HEK293 (cell line): ENCODE results near the gene CARS1.

Source experiments
- CTCF ChIA-PET: fragments of 350-600 bp; formaldehyde crosslinking; extraction: SDS; loops from one replicate; lab custom pipeline; 2021; ENCODE audit warnings: antibody characterized with exemption; lab: Yijun Ruan, JAX
- POLR2A ChIA-PET: fragments of 300-600 bp; formaldehyde crosslinking; extraction: SDS; loops from one replicate; lab custom pipeline; 2020; ENCODE audit warnings: antibody characterized with exemption, inconsistent platforms; lab: Yijun Ruan, JAX
- H3K27ac ChIP-seq: fragments of 200-500 bp; sonication (Bioruptor generic); 2 replicates; pipeline ENCODE4 v1.5.1; 2014; ENCODE audit warnings: low read depth, low read length, control low read depth, inconsistent platforms; ENCODE audit errors: extremely low read depth
- H3K36me3 ChIP-seq, 2 experiments: fragments of 200-500 bp in 1 of 2; sonication (Bioruptor generic) in 1 of 2; 1 replicate in 1 of 2; 2 replicates in 1 of 2; pipeline ENCODE4 v1.5.1; 2014 to 2017; ENCODE audit warnings: inconsistent platforms in 2 of 2, low read length in 2 of 2; ENCODE audit not compliant: control insufficient read depth in 2 of 2, insufficient read depth in 1 of 2
- H3K4me1 ChIP-seq: fragments of 200-500 bp; sonication (Bioruptor generic); 2 replicates; pipeline ENCODE4 v1.5.1; 2014; ENCODE audit warnings: mild to moderate bottlenecking, low read length, inconsistent platforms; ENCODE audit not compliant: control insufficient read depth, insufficient read depth
- H3K4me3 ChIP-seq: 2 replicates; pipeline ENCODE4 v1.5.1; 2011; ENCODE audit warnings: low read depth, mild to moderate bottlenecking, control low read depth, low read length, moderate library complexity
- H3K9me3 ChIP-seq: fragments of 200-500 bp; sonication (Bioruptor generic); 2 replicates; pipeline ENCODE4 v1.5.1; 2014; ENCODE audit warnings: low read depth, low read length, inconsistent platforms; ENCODE audit not compliant: control insufficient read depth, insufficient read depth
- BCL11A ChIP-seq: fragments of 450-650 bp; formaldehyde crosslinking; IDR thresholded peaks from 2 replicates; pipeline ENCODE4 v1.5.1; 2016; ENCODE audit warnings: low read depth, missing biosample characterization, missing genetic modification characterization
- KLF9 ChIP-seq: fragments of 450-650 bp; formaldehyde crosslinking; IDR thresholded peaks from 2 replicates; pipeline ENCODE4 v1.5.1; 2016; ENCODE audit warnings: missing biosample characterization, missing genetic modification characterization, low read depth
- MEIS1 ChIP-seq: sonication (generic); formaldehyde crosslinking; IDR thresholded peaks from 2 replicates; pipeline ENCODE4 v1.8.1; 2022; ENCODE audit warnings: missing genetic modification reagents, mild to moderate bottlenecking, borderline replicate concordance
- MYNN ChIP-seq: fragments of 450-650 bp; formaldehyde crosslinking; IDR thresholded peaks from 2 replicates; pipeline ENCODE4 v1.5.1; 2016; ENCODE audit warnings: missing biosample characterization, missing genetic modification characterization, borderline replicate concordance
- PRDM1 ChIP-seq: fragments of 450-650 bp; formaldehyde crosslinking; IDR thresholded peaks from 2 replicates; pipeline ENCODE4; 2016; ENCODE audit warnings: missing biosample characterization, missing genetic modification characterization
- YY2 ChIP-seq: fragments of 450-650 bp; formaldehyde crosslinking; IDR thresholded peaks from 2 replicates; pipeline ENCODE4 v1.5.1; 2016; ENCODE audit warnings: missing biosample characterization, missing genetic modification characterization
- ZEB2 ChIP-seq: fragments of 450-650 bp; formaldehyde crosslinking; IDR thresholded peaks from 2 replicates; pipeline ENCODE4 v1.5.1; 2016; ENCODE audit warnings: missing biosample characterization, missing genetic modification characterization
- ZNF138 ChIP-seq: fragments of 450-650 bp; formaldehyde crosslinking; IDR thresholded peaks from 2 replicates; pipeline ENCODE4 v1.5.1; 2016; ENCODE audit warnings: missing biosample characterization, missing genetic modification characterization, borderline replicate concordance
- ZNF174 ChIP-seq: fragments of 450-650 bp; formaldehyde crosslinking; IDR thresholded peaks from 2 replicates; pipeline ENCODE4 v1.5.0; 2017; ENCODE audit warnings: missing biosample characterization, mild to moderate bottlenecking, missing genetic modification characterization
- ZNF274 ChIP-seq, 2 experiments: fragments of 200-500 bp in 1 of 2; fragments of 450-650 bp in 1 of 2; sonication (Bioruptor generic) in 1 of 2; formaldehyde crosslinking in 1 of 2; IDR thresholded peaks; 2 replicates each; pipeline versions ENCODE4 v1.5.1 to v1.6.1; 2014 to 2016; ENCODE audit warnings: borderline replicate concordance in 1 of 2, inconsistent platforms in 1 of 2, low read length in 1 of 2, missing biosample characterization in 1 of 2, missing genetic modification characterization in 1 of 2
- ZNF366 ChIP-seq: fragments of 450-650 bp; formaldehyde crosslinking; conservative IDR thresholded peaks from 2 replicates; pipeline ENCODE4 v1.5.1; 2016; ENCODE audit warnings: missing biosample characterization, missing genetic modification characterization
- ZNF423 ChIP-seq: fragments of 450-650 bp; formaldehyde crosslinking; IDR thresholded peaks from 2 replicates; pipeline ENCODE4 v1.5.1; 2016; ENCODE audit warnings: missing biosample characterization, missing genetic modification characterization
- ZNF548 ChIP-seq: fragments of 450-650 bp; formaldehyde crosslinking; IDR thresholded peaks from 2 replicates; pipeline ENCODE4 v1.5.1; 2016; ENCODE audit warnings: missing biosample characterization, missing genetic modification characterization
- ZNF560 ChIP-seq: fragments of 450-650 bp; formaldehyde crosslinking; IDR thresholded peaks from 2 replicates; pipeline ENCODE4 v1.5.1; 2017; ENCODE audit warnings: missing biosample characterization, missing genetic modification characterization, borderline replicate concordance
- ZNF585B ChIP-seq: fragments of 450-650 bp; formaldehyde crosslinking; IDR thresholded peaks from 2 replicates; pipeline ENCODE4 v1.5.1; 2016; ENCODE audit warnings: missing biosample characterization, missing genetic modification characterization
- ZNF621 ChIP-seq: fragments of 450-650 bp; formaldehyde crosslinking; IDR thresholded peaks from 2 replicates; pipeline ENCODE4 v1.5.1; 2017; ENCODE audit warnings: missing biosample characterization, missing genetic modification characterization
- ZNF791 ChIP-seq: fragments of 450-650 bp; formaldehyde crosslinking; IDR thresholded peaks from 2 replicates; pipeline ENCODE4 v1.5.1; 2016; ENCODE audit warnings: missing biosample characterization, missing genetic modification characterization
- ZSCAN16 ChIP-seq: fragments of 450-650 bp; formaldehyde crosslinking; IDR thresholded peaks from 2 replicates; pipeline ENCODE4 v1.5.1; 2016; ENCODE audit warnings: missing biosample characterization, missing genetic modification characterization
- TF ChIP-seq, protein P1 (sequence below): fragments of 450-650 bp; formaldehyde crosslinking; IDR thresholded peaks from 2 replicates; pipeline ENCODE4 v1.5.1; 2017; ENCODE audit warnings: missing biosample characterization, missing genetic modification characterization
- TF ChIP-seq, protein P2 (sequence below): fragments of 450-650 bp; formaldehyde crosslinking; IDR thresholded peaks from 2 replicates; pipeline ENCODE4 v1.5.1; 2016; ENCODE audit warnings: missing biosample characterization, missing genetic modification characterization, borderline replicate concordance

The CARS1 gene

DNA sequence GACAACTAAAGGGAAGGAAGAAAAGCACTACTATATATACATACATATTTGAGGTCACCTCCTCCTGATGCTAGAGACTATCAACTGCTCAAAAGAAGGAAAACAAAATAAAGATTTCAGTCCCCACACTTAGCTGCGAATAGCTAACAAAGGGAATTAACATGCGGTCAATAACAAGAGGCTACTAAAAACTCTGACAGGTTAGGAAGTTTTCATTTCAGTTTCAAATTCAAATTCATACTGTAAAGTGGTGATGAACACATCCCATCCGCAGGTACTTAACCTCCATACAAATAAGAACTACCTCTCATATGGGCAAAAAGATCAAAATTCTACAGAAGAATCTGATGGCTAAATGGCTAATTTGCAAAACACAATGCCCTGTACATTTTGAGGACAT, 67.7 kb downstream of the CARS1 start:
- Histone ChIP-seq H3K36me3 (peaks cover 0 to 25% of the 10 kb centered on the region in 2 experiments; a peak in 1 of 3 replicates), H3K4me1 (no peaks in the 10 kb centered on the region), H3K4me3 (peak overlapping the region; percentile 87), H3K9me3 (no peaks in the 10 kb centered on the region), H3K27ac (no peak overlapping the region)
- ChIA-PET POLR2A (interaction anchor here (1.1 kb wide), 1 partner anchor 14 kb away, joined by 3 read pairs; no protein-coding TSS in a partner anchor), CTCF (interaction anchor here (1.0 to 2.2 kb wide), 6 partner anchors 8 to 102 kb away, joined by 3 to 17 read pairs (median 4); no protein-coding TSS in a partner anchor)
- TF ChIP-seq ZNF585B (tag by site-specific recombination) = no peak
- TF ChIP-seq ZNF274 (IDR thresholded peaks at IDR 0.05; ENCODE audit: low read length) = no peak
- no peak for TF ChIP-seq ZNF274 (tag by site-specific recombination; IDR thresholded peaks at IDR 0.05; ENCODE audit: borderline replicate concordance)
- no peak for TF ChIP-seq ZNF548 (tag by site-specific recombination)
- TF ChIP-seq PRDM1 (tag by site-specific recombination) = no peak
- no peak for TF ChIP-seq ZNF138 (tag by site-specific recombination)
- TF ChIP-seq MEIS1 (CRISPR knock-in tag) = no peak
- no peak for TF ChIP-seq ZNF423 (tag by site-specific recombination)
- TF ChIP-seq MYNN (tag by site-specific recombination) = no peak
- no peak for TF ChIP-seq ZSCAN16 (tag by site-specific recombination)
- TF ChIP-seq YY2 (tag by site-specific recombination) = no peak
- TF ChIP-seq KLF9 (tag by site-specific recombination) = no peak
- TF ChIP-seq ZNF560 (tag by site-specific recombination) = no peak
- TF ChIP-seq, protein P1, sequence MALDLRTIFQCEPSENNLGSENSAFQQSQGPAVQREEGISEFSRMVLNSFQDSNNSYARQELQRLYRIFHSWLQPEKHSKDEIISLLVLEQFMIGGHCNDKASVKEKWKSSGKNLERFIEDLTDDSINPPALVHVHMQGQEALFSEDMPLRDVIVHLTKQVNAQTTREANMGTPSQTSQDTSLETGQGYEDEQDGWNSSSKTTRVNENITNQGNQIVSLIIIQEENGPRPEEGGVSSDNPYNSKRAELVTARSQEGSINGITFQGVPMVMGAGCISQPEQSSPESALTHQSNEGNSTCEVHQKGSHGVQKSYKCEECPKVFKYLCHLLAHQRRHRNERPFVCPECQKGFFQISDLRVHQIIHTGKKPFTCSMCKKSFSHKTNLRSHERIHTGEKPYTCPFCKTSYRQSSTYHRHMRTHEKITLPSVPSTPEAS (tag by site-specific recombination) = no peak
- TF ChIP-seq BCL11A (tag by site-specific recombination) = no peak
- no peak for TF ChIP-seq ZNF366 (tag by site-specific recombination)
- no peak for TF ChIP-seq ZNF791
- TF ChIP-seq, protein P2, sequence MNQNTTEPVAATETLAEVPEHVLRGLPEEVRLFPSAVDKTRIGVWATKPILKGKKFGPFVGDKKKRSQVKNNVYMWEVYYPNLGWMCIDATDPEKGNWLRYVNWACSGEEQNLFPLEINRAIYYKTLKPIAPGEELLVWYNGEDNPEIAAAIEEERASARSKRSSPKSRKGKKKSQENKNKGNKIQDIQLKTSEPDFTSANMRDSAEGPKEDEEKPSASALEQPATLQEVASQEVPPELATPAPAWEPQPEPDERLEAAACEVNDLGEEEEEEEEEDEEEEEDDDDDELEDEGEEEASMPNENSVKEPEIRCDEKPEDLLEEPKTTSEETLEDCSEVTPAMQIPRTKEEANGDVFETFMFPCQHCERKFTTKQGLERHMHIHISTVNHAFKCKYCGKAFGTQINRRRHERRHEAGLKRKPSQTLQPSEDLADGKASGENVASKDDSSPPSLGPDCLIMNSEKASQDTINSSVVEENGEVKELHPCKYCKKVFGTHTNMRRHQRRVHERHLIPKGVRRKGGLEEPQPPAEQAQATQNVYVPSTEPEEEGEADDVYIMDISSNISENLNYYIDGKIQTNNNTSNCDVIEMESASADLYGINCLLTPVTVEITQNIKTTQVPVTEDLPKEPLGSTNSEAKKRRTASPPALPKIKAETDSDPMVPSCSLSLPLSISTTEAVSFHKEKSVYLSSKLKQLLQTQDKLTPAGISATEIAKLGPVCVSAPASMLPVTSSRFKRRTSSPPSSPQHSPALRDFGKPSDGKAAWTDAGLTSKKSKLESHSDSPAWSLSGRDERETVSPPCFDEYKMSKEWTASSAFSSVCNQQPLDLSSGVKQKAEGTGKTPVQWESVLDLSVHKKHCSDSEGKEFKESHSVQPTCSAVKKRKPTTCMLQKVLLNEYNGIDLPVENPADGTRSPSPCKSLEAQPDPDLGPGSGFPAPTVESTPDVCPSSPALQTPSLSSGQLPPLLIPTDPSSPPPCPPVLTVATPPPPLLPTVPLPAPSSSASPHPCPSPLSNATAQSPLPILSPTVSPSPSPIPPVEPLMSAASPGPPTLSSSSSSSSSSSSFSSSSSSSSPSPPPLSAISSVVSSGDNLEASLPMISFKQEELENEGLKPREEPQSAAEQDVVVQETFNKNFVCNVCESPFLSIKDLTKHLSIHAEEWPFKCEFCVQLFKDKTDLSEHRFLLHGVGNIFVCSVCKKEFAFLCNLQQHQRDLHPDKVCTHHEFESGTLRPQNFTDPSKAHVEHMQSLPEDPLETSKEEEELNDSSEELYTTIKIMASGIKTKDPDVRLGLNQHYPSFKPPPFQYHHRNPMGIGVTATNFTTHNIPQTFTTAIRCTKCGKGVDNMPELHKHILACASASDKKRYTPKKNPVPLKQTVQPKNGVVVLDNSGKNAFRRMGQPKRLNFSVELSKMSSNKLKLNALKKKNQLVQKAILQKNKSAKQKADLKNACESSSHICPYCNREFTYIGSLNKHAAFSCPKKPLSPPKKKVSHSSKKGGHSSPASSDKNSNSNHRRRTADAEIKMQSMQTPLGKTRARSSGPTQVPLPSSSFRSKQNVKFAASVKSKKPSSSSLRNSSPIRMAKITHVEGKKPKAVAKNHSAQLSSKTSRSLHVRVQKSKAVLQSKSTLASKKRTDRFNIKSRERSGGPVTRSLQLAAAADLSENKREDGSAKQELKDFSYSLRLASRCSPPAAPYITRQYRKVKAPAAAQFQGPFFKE = no peak
- no peak for TF ChIP-seq ZEB2 (tag by site-specific recombination)
- TF ChIP-seq ZNF621 = no peak
- no peak for TF ChIP-seq ZNF174 (tag by site-specific recombination)
